Bronchial epithelial cell (primary cell): Measurements from ENCODE around the gene COLEC12. TPM values are rescaled to one million over a fixed set of nuclear protein-coding genes. Genes with fewer than 3 reads are reported as not detected.

Source experiments
- DNase-seq: peaks from one replicate; pipeline ENCODE4 v3.0.0-alpha.2; 2010; ENCODE audit warnings: low read depth
- FAIRE-seq: peaks from 2 replicates; lab custom pipeline; 2011; peaks lifted over from hg19 to GRCh38; lab: Jason Lieb, UNC
- H3K27me3 ChIP-seq: 2 replicates; pipeline ENCODE4 v1.5.1; 2011; ENCODE audit warnings: low read length; ENCODE audit not compliant: control insufficient read depth, insufficient read depth
- H3K36me3 ChIP-seq: 2 replicates; pipeline ENCODE4 v1.5.1; 2011; ENCODE audit warnings: low read length; ENCODE audit not compliant: control insufficient read depth, insufficient read depth
- H3K4me3 ChIP-seq: 2 replicates; pipeline ENCODE4 v1.5.1; 2011; ENCODE audit warnings: mild to moderate bottlenecking, low read depth, low read length, control low read depth
- CTCF ChIP-seq: IDR thresholded peaks from 2 replicates; pipeline ENCODE4 v1.5.1; 2011; ENCODE audit warnings: mild to moderate bottlenecking, moderate library complexity, low read length, control low read depth, inconsistent platforms; ENCODE audit not compliant: insufficient read depth, severe bottlenecking
- total RNA-seq: library from RNA; depleted of rRNA; stranded (reverse); fragments of >200 nt; gene quantifications from 2 replicates; pipeline ENCODE4 v1.2.1, GENCODE V29; 2014

The COLEC12 gene
- total RNA-seq, 1 donor from 2014 or later = 0.53 TPM

GRCh38 chr18:476251-476664 lies 24.2 kb downstream of the COLEC12 start:
- DNase-seq (no peak), FAIRE-seq (no peak)
- no peak overlapping the region for H3K4me3 ChIP-seq
- no peak for TF ChIP-seq CTCF
- H3K36me3 ChIP-seq = no peaks in the 10 kb centered on the region
- H3K27me3 ChIP-seq = no peaks in the 10 kb centered on the region

GRCh38 chr18:475202-476031 lies 25.1 kb downstream of the COLEC12 start:
- H3K27me3 ChIP-seq = no peaks in the 10 kb centered on the region
- FAIRE-seq = no peak
- H3K4me3 ChIP-seq = no peak overlapping the region
- DNase-seq = no peak
- no peaks in the 10 kb centered on the region for H3K36me3 ChIP-seq
- TF ChIP-seq CTCF = no peak

- TF ChIP-seq CTCF = no peak
- DNase-seq (no peak), FAIRE-seq (no peak)
- Histone ChIP-seq H3K4me3 (no peak overlapping the region), H3K27me3 (no peaks in the 10 kb centered on the region), H3K36me3 (no peaks in the 10 kb centered on the region)
These were observed 26.1 kb downstream of the COLEC12 start for GRCh38 chr18:474416-474815.

GRCh38 chr18:473802-474201 lies 26.7 kb downstream of the COLEC12 start:
- FAIRE-seq = no peak
- no peak for DNase-seq
- no peak overlapping the region for H3K4me3 ChIP-seq
- no peak for TF ChIP-seq CTCF
- H3K36me3 ChIP-seq = no peaks in the 10 kb centered on the region
- no peaks in the 10 kb centered on the region for H3K27me3 ChIP-seq

- DNase-seq = no peak
- no peak for FAIRE-seq
- Histone ChIP-seq H3K36me3 (no peaks in the 10 kb centered on the region), H3K4me3 (no peak overlapping the region), H3K27me3 (no peaks in the 10 kb centered on the region)
- no peak for TF ChIP-seq CTCF
These were observed 28.8 kb downstream of the COLEC12 start for GRCh38 chr18:471716-472115.
